Uterus (tissue), 2 donors: Measurements from ENCODE around the gene TMEM45A.

ENCODE experiments used
- POLR2A ChIP-seq, 2 donors: fragments of 450-650 bp; IDR thresholded peaks; one replicate each; pipeline ENCODE4 v1.6.1; 2016; ENCODE audit warnings: antibody characterized with exemption in 2 of 2, mild to moderate bottlenecking in 1 of 2, moderate library complexity in 1 of 2
- TF ChIP-seq, protein P1 (sequence below), 4 experiments: fragments of 200-600 bp in 2 of 4; fragments of 450-650 bp in 2 of 4; sonication (generic) in 2 of 4; IDR thresholded peaks; one replicate each; pipeline ENCODE4 v1.5.1; 2016 to 2019; ENCODE audit warnings: antibody characterized with exemption in 4 of 4, mild to moderate bottlenecking in 2 of 4, moderate library complexity in 1 of 4

GRCh38 chr3:100561459-100562158, 69.2 kb downstream of the TMEM45A start:
- TF ChIP-seq POLR2A (IDR thresholded peaks at IDR 0.05) = no peak
- TF ChIP-seq, protein P1, sequence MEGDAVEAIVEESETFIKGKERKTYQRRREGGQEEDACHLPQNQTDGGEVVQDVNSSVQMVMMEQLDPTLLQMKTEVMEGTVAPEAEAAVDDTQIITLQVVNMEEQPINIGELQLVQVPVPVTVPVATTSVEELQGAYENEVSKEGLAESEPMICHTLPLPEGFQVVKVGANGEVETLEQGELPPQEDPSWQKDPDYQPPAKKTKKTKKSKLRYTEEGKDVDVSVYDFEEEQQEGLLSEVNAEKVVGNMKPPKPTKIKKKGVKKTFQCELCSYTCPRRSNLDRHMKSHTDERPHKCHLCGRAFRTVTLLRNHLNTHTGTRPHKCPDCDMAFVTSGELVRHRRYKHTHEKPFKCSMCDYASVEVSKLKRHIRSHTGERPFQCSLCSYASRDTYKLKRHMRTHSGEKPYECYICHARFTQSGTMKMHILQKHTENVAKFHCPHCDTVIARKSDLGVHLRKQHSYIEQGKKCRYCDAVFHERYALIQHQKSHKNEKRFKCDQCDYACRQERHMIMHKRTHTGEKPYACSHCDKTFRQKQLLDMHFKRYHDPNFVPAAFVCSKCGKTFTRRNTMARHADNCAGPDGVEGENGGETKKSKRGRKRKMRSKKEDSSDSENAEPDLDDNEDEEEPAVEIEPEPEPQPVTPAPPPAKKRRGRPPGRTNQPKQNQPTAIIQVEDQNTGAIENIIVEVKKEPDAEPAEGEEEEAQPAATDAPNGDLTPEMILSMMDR (IDR thresholded peaks at IDR 0.05) = no peak
